Ishikawa (cell line): ENCODE results near the gene NTRK3.

Experiments used
- CEBPB ChIP-seq: IDR thresholded peaks from 2 replicates; pipeline ENCODE4 v1.6.1; 2012
- CREB1 ChIP-seq: IDR thresholded peaks from 2 replicates; pipeline ENCODE4 v1.6.1; 2012; ENCODE audit warnings: low read depth
- EP300 ChIP-seq: IDR thresholded peaks from 2 replicates; pipeline ENCODE4 v1.6.1; 2012; ENCODE audit warnings: borderline replicate concordance
- MAX ChIP-seq: IDR thresholded peaks from 2 replicates; pipeline ENCODE4 v1.6.1; 2012
- NFIC ChIP-seq: IDR thresholded peaks from 2 replicates; pipeline ENCODE4 v1.6.1; 2012
- RAD21 ChIP-seq: IDR thresholded peaks from 2 replicates; pipeline ENCODE4 v1.6.1; 2012; ENCODE audit warnings: low read depth
- REST ChIP-seq: IDR thresholded peaks from 2 replicates; pipeline ENCODE4 v1.6.1; 2012; ENCODE audit warnings: low read depth, mild to moderate bottlenecking
- TCF12 ChIP-seq: IDR thresholded peaks from 2 replicates; pipeline ENCODE4 v1.6.1; 2012; ENCODE audit warnings: low read depth
- USF1 ChIP-seq: IDR thresholded peaks from 2 replicates; pipeline ENCODE4 v1.6.1; 2012
- YY1 ChIP-seq: IDR thresholded peaks from 2 replicates; pipeline ENCODE4 v1.6.1; 2012; ENCODE audit warnings: low read depth
- ZBTB7A ChIP-seq: IDR thresholded peaks from 2 replicates; pipeline ENCODE4 v1.6.1; 2012; ENCODE audit warnings: low read depth

- no peak for TF ChIP-seq CEBPB
- no peak for TF ChIP-seq EP300
- TF ChIP-seq REST = no peak
- no peak for TF ChIP-seq CREB1
- TF ChIP-seq NFIC = no peak
- TF ChIP-seq YY1 = no peak
- no peak for TF ChIP-seq ZBTB7A
- no peak for TF ChIP-seq USF1
- TF ChIP-seq RAD21 = no peak
- no peak for TF ChIP-seq MAX
- TF ChIP-seq TCF12 = no peak
Observed at GRCh38 chr15:88057836-88058235, 198.7 kb downstream of the NTRK3 start.
